Choroid plexus epithelial cell (primary cell): ENCODE results near the gene KRT77.
A peak's percentile ranks its signal among the peaks of the same experiment; 100 is the strongest.

Source experiments
- DNase-seq: peaks from one replicate; pipeline ENCODE4 v3.0.0-alpha.2; 2010; ENCODE audit warnings: low read depth
- H3K4me3 ChIP-seq: 2 replicates; pipeline ENCODE4 v1.5.1; 2011; ENCODE audit warnings: low read depth, mild to moderate bottlenecking, control low read depth, low read length, moderate library complexity
- CTCF ChIP-seq: conservative IDR thresholded peaks from 2 replicates; pipeline ENCODE4 v1.5.1; 2011; ENCODE audit warnings: low read depth, mild to moderate bottlenecking, control low read depth, inconsistent platforms, low read length, moderate library complexity

KRT77 gene

GRCh38 chr12:52695039-52695438 lies 8.3 kb downstream of the KRT77 start:
- H3K4me3 ChIP-seq: no peak overlapping the region
- no peak for TF ChIP-seq CTCF
- DNase-seq: no peak

DNA sequence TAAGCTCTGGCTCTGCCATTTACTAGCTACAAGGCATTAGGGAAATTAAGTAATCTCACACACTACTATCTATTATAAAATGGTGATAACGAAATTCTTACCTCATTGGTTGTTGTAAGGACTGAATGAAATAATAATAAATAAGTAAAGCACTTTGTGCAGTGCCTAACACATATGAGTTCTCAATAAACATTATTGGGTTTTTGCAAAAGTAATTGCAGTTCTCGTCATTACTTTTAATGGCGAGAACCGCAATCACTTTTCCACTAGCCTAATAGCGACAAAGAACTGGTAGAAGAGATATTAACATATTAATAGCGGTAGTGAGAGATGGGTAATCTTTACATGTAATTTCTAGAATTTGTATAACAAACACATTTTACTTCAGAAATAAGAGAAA lies 9.2 kb downstream of the KRT77 start:
- no peak for TF ChIP-seq CTCF
- no peak for DNase-seq
- H3K4me3 ChIP-seq: no peak overlapping the region

GRCh38 chr12:52693261-52693660 lies 10.1 kb downstream of the KRT77 start:
- TF ChIP-seq CTCF: no peak
- DNase-seq: no peak
- no peak overlapping the region for H3K4me3 ChIP-seq

DNA sequence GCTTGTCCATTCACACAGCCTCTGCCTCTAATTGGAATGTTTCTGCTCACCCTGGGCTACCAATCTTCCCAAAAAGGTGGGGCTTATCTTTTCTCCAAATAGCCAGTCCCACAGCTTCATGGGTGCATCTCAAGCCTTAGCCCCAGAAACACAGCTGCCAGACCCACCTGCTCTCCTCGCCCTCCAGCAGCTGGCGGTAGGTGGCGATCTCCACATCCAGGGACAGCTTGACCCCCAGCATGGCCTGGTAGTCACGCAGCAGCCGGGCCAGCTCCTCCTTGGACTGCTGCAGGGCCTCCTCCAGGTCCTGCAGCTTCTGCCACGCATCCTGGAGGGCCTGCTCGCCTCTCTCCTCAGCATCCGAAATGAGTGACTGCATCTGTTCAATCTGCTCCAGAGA lies 11.1 kb downstream of the KRT77 start:
- peak; percentile 23 for TF ChIP-seq CTCF
- no peak overlapping the region for H3K4me3 ChIP-seq

GRCh38 chr12:52691841-52692150 lies 11.5 kb downstream of the KRT77 start:
- H3K4me3 ChIP-seq: no peak overlapping the region
- no peak for DNase-seq
- no peak for TF ChIP-seq CTCF

More for the DNA sequence above, 11.1 kb downstream of the KRT77 start:
- no peak for DNase-seq

DNA sequence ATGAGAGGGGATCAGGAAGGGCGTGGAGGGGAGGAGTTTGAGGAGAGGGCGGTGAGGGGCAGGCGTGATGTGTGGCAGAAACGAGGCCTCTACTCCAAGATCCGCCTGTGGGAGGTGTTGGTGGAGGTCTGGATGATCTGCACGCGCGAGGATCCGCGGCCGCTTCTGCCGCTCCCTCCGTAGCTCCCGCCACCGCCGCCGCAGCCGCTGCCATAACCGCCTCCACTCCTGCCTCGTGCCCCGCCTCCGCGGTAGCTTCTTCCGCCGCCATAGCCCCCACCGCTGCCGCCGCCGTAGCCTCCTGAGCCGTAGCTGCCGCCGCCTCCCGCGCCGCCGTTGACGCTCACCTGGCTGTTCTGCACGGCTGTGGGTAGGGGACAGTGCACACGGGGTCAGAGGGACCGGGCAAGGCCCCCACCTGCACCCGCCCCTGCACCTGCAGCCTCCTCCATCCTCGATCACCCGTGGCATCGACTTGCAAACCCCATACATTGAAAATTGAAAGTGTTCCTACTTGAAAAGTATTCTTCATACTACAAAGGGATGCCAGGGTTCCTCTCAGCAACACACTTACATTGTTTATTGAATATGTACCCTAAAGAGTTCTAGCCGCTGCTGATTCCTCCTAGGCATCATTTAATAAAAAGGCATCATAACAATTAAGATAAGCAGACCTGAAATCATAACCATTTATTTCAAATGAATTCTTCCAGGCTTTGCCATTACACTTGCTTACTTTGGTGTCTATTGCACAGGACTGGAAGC lies 12.1 kb downstream of the KRT77 start:
- no peak overlapping the region for H3K4me3 ChIP-seq
- TF ChIP-seq CTCF: no peak
- no peak for DNase-seq

GRCh38 chr12:52690351-52691075 lies 12.8 kb downstream of the KRT77 start:
- DNase-seq: no peak
- no peak overlapping the region for H3K4me3 ChIP-seq
- no peak for TF ChIP-seq CTCF
